Stimulated activated CD4-positive, alpha-beta T cell treated with anti-CD3 and anti-CD28 coated beads, Interleukin-1b, Interleukin-23, amount 100 ng/mL, for 24 hours (primary cell): ENCODE results near the gene SLC22A31.
A peak's percentile ranks its signal among the peaks of the same experiment; 100 is the strongest.

Experiments used
- DNase-seq, 4 experiments: peaks; one replicate each; pipeline ENCODE4 v3.0.0-alpha.2; 2020; ENCODE audit warnings: low read depth in 4 of 4, low spot score in 1 of 4

Gene SLC22A31

GRCh38 chr16:89217138-89217387, 16.7 kb upstream of the SLC22A31 start:
- DNase-seq: no peak

GRCh38 chr16:89216315-89217137, 16.2 kb upstream of the SLC22A31 start:
- DNase-seq: peak; percentile 52 to 68 (median 61)

- no peak for DNase-seq
Observed at GRCh38 chr16:89210904-89211515, 10.7 kb upstream of the SLC22A31 start.

GRCh38 chr16:89210165-89210903, 10.0 kb upstream of the SLC22A31 start:
- DNase-seq: no peak

GRCh38 chr16:89209522-89210044, 9.2 kb upstream of the SLC22A31 start:
- no peak for DNase-seq

- no peak for DNase-seq
Observed at GRCh38 chr16:89207993-89208392, 7.7 kb upstream of the SLC22A31 start.

GRCh38 chr16:89202422-89203215, 2.3 kb upstream of the SLC22A31 start:
- DNase-seq: no peak

- DNase-seq: peak; percentile 56 to 83 (median 77)
Observed at GRCh38 chr16:89201439-89202377, 1.4 kb upstream of the SLC22A31 start.

- DNase-seq: no peak
Observed at GRCh38 chr16:89200850-89201411, 594 bp upstream of the SLC22A31 start.

- no peak for DNase-seq
Observed at GRCh38 chr16:89199241-89200123, 855 bp downstream of the SLC22A31 start.

- no peak for DNase-seq
Observed at GRCh38 chr16:89198417-89199240, 1.7 kb downstream of the SLC22A31 start.

- DNase-seq: no peak
Observed at GRCh38 chr16:89197633-89198416, 2.5 kb downstream of the SLC22A31 start.

- DNase-seq: no peak
Observed at GRCh38 chr16:89197033-89197632, 3.2 kb downstream of the SLC22A31 start.

- no peak for DNase-seq
Observed at GRCh38 chr16:89195521-89196171, 4.7 kb downstream of the SLC22A31 start.

- no peak for DNase-seq
Observed at GRCh38 chr16:89194340-89195311, 5.7 kb downstream of the SLC22A31 start.
